Activated effector memory CD4-positive, alpha-beta T cell treated with Interleukin-2 at 50 U/mL for 16 hours (primary cell): Measurements from ENCODE around the gene POLD4.

ENCODE experiments used
- DNase-seq: peaks from one replicate; pipeline ENCODE4 v3.0.0-alpha.2; 2020

POLD4 gene

GRCh38 chr11:67387518-67387917, 34.2 kb upstream of the POLD4 start:
- no peak for DNase-seq

DNA sequence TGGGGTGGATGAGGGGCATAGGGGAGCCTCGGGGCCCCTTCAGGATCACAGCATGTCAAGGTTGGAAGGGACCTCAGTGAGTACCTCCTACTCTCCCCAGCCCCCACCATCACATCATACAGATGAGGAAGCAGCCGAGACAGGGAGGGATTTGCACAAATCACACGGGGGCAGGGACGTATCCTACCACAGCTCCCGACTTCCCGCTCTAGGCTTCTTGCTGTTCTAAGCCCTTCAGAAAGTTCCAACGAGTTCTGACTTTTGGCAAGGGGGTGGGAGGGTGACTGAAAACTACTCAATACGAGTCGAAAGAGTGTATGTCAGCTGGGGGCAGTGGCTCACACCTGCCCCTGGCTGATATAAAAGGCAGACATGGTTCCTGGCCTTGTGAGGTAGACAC, 33.7 kb upstream of the POLD4 start:
- no peak for DNase-seq

DNA sequence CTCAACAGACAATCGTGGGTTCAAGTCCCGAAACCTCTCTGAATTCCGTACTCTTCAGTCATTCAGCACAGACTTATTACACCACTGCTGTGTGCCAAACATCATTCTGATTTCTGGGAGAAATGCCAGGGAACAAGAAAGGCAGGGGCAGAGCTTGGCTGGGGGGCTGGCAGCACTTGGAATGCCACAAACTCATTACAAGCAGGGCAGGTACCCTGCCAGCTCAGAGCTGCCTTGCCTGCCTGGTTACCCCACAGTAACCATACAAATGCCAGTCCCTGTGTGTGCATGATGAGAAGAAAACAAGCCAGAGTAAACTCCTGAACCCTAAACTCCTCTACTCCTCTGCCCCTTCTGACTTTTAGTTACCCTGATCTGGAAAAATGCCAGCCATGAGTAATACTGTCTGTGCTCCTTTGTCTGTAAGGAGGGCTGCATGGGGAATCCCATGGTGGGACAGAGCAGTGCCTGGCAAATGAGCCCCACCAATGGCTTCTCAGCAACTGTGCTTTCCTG, 31.6 kb upstream of the POLD4 start:
- no peak for DNase-seq

- peak; percentile 74 for DNase-seq
Measured at GRCh38 chr11:67382276-67383136, 29.2 kb upstream of the POLD4 start.

GRCh38 chr11:67381244-67381972, 28.1 kb upstream of the POLD4 start:
- DNase-seq = no peak

DNA sequence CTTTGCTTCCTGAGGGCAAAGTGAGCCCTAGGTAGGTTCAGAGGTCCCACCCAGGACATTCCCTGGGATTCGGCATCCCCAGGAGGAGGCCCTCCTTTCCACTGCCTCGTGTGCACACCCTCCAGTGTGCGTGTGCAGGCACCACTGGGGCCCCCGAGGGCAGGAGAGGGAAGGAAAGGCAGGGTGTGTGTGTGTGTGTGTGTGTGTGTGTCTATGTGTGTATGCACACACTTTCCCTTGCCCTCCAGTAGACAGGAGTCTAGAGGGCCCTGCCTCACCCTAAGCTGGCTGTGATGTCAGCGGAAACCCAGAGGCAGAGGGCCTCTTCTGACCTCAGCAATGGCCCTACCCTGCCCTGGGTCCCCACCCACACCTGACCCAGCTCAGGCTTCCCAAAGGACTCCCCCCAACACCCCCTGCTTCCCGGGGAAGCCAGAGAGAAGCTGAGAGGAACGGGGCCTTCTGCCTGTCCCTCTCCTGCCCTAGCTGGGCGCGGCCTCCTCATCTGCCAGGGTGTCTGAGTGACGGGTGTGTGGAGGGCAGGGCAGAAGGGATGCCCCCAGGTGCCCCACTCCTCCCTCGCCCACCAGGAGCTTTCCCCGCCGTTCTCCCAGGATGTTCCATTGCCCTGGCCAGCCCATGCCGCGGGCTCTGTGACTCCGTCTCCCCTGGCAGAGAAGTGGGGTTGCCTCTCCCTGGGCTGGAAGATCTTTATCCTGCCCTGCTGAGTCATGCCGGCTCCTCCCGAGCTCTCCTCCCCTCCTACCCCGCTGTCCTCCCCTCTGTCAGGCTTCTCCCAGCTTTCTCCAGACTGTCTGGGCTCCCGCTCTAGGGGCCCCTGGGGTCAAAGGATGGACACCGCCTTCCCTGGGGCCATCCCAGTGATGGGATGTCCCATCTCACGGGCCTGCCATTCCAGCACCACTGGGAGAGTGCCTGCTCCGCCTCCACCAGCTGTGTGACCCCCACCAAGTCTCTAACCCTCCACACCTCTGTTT, 26.0 kb upstream of the POLD4 start:
- DNase-seq = no peak

GRCh38 chr11:67378544-67378943, 25.2 kb upstream of the POLD4 start:
- no peak for DNase-seq

DNA sequence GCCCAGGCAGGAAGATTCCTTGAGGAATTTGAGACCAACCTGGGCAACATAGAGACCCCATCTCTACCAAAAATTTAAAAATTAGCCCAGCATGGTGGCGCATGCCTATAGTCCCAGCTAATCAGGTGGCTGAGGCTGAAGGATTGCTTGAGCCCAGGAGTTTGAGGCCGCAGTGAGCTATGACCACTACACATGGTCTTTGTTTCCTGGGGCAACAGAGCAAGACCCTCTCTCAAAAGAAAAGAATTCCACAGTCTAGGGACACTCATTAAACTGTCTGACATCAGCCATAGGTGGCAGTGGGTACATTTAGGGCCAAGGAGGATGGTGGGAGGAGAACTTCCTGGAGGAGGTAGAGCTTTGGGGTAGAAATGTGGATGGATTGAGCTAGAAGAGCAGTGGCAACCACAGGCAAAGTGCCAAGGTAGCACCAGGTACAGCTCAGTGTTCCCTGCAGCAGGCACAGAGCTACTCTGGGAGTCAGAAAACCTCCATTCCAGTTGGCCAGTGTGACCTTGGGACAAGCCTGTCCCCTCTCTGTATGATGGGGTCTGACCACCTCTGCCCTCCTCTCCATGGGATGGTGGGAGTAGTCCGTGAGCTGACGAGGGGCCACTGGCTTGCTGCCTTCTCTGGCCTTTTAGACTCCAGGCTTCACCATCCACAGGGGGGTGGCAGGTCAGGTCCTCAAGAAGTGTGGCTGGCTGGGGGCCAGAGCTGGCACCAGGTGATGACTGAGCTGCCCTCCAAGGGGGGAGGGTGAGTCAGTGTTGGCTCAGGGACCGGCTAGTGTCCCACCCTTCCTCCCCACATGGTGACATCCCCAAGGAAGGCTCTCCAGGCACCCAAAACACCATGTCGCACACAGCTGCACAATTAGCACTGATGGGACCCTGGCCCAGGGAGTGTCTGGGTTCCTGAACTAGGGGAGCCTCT, 23.8 kb upstream of the POLD4 start:
- DNase-seq = no peak

GRCh38 chr11:67376063-67376820, 22.9 kb upstream of the POLD4 start:
- no peak for DNase-seq

DNA sequence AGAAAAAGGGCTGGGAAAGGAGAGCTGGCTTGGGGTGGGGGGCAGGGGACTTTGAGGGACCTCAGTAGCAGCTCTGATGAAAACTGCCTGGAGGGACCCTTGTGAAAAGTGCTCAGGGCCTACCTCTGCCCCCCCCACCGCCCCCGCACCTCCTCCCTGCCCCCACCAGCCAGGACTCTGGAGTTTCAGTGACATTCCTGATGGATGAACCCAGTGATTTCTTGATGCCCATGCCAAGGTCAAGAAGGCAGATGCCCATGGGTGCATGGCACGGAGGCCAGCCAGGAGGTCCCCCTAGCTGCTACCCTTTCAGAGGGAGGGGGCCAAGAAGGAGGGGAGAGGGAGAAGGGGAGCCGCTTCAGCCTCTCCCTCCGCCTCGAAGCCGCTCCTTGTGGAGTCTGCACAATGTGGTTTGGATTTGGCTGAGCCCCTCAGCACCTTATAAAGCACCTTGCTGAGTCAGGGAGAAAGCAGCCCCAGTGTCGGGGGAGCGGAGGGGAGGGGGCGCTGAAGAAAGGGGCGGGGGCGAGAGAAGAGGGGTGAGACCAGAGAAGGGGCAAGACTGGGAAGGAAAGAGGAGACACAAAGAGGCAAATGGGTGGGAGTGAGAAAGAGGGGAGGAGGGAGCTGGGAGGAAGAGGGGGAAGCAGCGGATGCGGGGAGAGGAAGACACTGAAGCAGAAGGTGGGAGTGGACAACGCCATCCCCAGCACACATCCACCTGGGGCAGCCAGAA, 22.1 kb upstream of the POLD4 start:
- DNase-seq = no peak

- DNase-seq = no peak
Measured at GRCh38 chr11:67374571-67375281, 21.4 kb upstream of the POLD4 start.

DNA sequence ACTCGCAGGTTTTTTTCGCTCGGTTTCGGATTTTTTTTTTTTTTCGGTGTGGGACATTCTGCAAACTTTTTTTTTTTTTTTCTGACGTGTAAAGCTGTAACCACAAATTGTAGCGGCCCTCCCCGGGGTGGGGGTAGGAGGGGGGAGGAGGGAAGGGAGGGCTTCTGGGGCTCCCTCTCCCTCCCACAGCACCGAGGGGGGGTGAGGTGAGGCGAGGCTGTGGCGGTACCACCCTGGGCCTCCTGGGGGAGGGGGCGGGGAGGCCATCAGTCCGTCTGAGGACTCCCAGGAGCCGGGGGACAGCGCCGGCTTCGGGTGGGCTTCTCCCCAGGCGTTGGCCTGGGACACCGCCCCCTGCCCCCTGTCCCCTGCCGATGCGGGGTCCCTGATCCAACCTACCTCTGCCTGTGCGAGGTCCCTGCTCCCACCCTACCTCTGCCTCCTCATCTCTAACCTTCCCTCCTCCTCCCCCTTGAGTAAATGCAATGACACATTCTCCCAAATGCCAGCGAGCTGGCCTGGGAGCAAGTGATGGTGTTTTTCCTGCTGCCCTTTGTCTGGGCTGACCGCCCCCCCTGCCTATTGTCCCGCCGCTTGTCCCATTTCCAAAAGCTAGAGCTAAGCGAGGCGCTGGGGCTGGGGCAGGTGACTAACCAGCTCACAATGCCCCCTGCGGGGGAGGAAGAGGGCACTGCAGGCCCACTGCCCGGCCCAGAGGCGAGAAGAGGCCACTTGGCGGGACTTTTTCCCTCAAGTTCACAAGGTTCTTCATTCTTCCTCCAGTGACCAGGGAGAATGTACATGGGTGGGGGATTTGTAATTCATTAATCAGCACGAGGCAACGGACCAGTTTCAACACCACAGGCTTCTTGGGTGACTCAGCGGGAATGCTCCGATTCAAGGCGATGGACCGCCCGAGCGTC, 20.6 kb upstream of the POLD4 start:
- peak; percentile 81 for DNase-seq

- no peak for DNase-seq
Measured at GRCh38 chr11:67372993-67373647, 19.8 kb upstream of the POLD4 start, which contains the start of gene CLCF1. Gene CLCF1, minus strand, starts transcription at chr11:67373598. Its CDS starts 59 bp downstream, at chr11:67373539.

DNA sequence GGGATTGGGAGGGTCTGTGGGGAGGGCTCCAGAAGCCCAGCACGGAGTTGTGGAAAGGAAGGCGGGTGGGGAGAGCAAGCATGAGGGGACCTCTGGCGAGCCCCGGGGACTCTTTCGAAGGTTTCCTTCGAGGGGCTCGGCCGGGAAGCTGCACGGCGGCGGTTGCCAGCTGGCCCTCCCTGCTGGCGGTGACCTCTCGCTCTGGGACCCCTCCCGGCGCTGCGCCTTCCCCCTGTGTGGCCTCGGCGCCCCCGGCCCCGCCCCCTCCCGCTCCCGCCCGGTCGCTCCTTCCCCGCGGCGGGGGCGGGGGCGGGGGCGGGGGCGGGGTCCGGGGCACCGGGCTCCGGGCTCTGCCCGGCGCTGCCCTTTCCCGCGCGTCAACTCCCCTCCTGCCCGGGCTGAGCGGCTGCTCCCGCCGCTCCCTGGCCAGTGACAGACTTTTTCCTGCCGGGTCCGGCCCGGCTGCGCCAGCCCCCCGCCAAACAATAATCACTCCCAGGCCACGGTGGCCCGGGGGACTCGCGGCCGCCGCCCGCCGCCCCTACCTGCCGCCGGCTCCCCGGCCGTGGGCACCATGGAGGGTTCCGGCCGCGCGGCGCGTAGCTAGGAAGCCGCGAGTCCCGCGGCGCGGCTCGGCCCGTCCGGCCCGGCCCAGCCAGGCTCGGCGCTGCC, 19.1 kb upstream of the POLD4 start:
- no peak for DNase-seq

DNA sequence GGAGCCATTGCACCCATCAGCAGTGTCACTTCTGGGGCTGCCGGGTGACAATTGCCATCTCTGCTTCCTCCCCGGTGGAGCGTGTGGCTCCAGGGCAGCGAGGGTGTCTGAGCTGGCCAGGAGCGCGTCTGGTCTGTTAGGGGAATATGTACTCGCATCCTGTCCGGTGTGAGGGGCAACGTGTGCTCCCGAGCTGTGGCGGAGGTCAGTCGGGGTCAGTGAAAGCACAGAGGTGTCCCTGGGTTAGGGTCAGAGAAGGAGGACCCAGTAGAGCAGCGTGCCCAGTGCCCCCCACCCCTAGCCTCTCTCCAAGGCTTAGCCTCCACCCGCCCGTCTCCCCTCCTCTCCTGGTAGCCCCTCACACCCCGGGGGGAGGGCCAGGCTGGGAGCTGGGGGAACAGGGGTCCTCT, 18.6 kb upstream of the POLD4 start:
- DNase-seq = no peak

DNA sequence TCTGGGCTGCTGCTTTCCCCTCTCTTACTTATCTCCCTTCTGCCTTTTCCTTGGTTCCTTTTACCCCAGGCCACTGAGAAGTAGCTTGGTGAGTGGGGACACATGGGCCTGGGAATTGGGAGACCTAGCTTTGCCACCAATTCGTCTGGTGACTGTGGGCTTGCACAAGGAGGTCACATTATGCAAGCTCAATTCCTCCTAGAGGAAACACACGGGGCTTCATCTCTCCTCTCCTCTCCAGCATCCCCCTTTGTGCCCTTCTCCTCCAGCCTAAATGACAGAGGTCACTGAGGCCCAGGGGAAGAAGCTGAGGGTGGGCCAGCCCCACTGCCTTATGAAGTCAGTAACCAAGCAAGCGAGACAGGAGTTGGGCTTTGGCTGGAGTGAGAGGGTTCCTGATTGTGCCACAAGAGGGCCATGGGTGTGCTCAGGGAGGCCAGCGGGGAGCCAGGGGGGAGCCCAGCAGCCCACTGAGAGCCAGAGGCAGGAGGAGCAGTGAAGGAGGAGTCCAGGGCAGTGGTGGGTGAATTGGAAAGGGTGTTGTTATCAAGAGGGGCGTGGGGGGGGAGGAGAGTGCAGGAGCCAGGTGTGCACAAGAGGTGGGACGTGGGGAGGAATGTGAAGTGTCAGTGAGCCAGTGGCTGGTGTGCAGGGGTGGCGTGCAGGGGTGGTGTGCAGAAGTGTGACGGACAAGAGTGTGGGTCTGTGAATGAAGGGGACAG, 18.0 kb upstream of the POLD4 start:
- DNase-seq = no peak
